Loucy (cell line): ENCODE results near the gene SEC22C.

Experiments
- H2AFZ ChIP-seq: fragments of 200-600 bp; sonication (generic); 2 replicates; pipeline ENCODE4 v1.6.0; 2016; ENCODE audit warnings: antibody characterized with exemption, mild to moderate bottlenecking, low read length, moderate library complexity
- H3F3A ChIP-seq: fragments of 200-600 bp; 2 replicates; pipeline ENCODE4 v1.6.0; 2016; ENCODE audit warnings: antibody characterized with exemption, low read depth, mild to moderate bottlenecking
- H3K27me3 ChIP-seq: fragments of 200-600 bp; sonication (generic); 2 replicates; pipeline ENCODE4 v1.6.1; 2014; ENCODE audit warnings: low read length, mild to moderate bottlenecking; ENCODE audit not compliant: insufficient read depth, poor library complexity, severe bottlenecking
- H3K36me3 ChIP-seq: fragments of 200-600 bp; sonication (generic); 2 replicates; pipeline ENCODE4 v1.6.1; 2016; ENCODE audit warnings: low read length; ENCODE audit not compliant: insufficient read depth
- H3K4me1 ChIP-seq: fragments of 200-600 bp; sonication (generic); 2 replicates; pipeline ENCODE4 v1.5.1; 2014; ENCODE audit warnings: low read length, mild to moderate bottlenecking; ENCODE audit not compliant: insufficient read depth, poor library complexity, severe bottlenecking
- H3K4me2 ChIP-seq: fragments of 200-600 bp; sonication (generic); 2 replicates; pipeline ENCODE4 v1.6.0; 2014; ENCODE audit warnings: antibody characterized with exemption, low read length, low read depth, mild to moderate bottlenecking; ENCODE audit not compliant: poor library complexity, severe bottlenecking
- H3K4me3 ChIP-seq: fragments of 200-600 bp; sonication (generic); 2 replicates; pipeline ENCODE4 v1.5.1; 2014; ENCODE audit warnings: low read length, mild to moderate bottlenecking, mixed read lengths; ENCODE audit not compliant: poor library complexity, severe bottlenecking
- H3K79me2 ChIP-seq: fragments of 200-600 bp; sonication (generic); 2 replicates; pipeline ENCODE4 v1.6.1; 2014; ENCODE audit warnings: low read length; ENCODE audit not compliant: insufficient read depth
- H3K9ac ChIP-seq: fragments of 200-600 bp; sonication (generic); 2 replicates; pipeline ENCODE4 v1.6.0; 2014; ENCODE audit warnings: mild to moderate bottlenecking, low read depth, low read length, moderate library complexity; ENCODE audit not compliant: poor library complexity, severe bottlenecking
- H3K9me2 ChIP-seq: fragments of 200-600 bp; sonication (generic); replicated peaks from 2 replicates; pipeline ENCODE4 v1.6.1; 2016; ENCODE audit warnings: low read depth, low read length, mixed read lengths
- H3K9me3 ChIP-seq: fragments of 200-600 bp; sonication (generic); 2 replicates; pipeline ENCODE4 v1.6.1; 2014; ENCODE audit warnings: mild to moderate bottlenecking, antibody characterized with exemption, low read length, low read depth; ENCODE audit not compliant: insufficient read depth
- H4K20me1 ChIP-seq: fragments of 200-600 bp; sonication (generic); 2 replicates; pipeline ENCODE4 v1.6.0; 2014; ENCODE audit warnings: antibody characterized with exemption, low read length, mild to moderate bottlenecking; ENCODE audit not compliant: insufficient read depth, poor library complexity, severe bottlenecking
- EZH2phosphoT487 ChIP-seq: fragments of 200-600 bp; IDR thresholded peaks from 2 replicates; pipeline ENCODE4 v1.6.1; 2018; ENCODE audit warnings: antibody characterized with exemption, mild to moderate bottlenecking, moderate library complexity, borderline replicate concordance
- TF ChIP-seq, protein P1 (sequence below): fragments of 200-600 bp; sonication (generic); conservative IDR thresholded peaks from 2 replicates; pipeline ENCODE4 v1.5.1; 2014; ENCODE audit warnings: mild to moderate bottlenecking, antibody characterized with exemption, low read length

The SEC22C gene

DNA sequence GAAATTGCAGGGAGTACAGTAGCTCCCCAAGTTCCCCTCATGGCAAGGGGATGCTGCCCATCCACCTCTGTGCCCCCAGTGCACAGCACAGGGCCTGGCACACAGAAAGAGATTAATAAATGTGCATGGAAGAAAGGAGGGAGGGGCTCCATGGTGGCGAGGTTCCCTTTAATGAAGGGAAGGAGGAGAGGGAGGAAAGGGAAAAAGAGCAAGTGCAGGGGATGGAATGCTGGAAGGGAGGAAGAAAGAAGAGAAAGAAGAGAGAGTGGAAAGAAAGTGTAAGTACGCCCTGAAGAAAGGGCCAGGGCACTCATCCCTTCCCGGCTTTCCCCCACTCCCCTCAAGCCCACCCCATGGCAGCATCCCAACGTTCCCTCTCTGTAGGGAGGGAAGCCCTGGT is 80.9 kb downstream of the SEC22C start:
- Histone ChIP-seq H3K79me2 (no peaks in the 10 kb centered on the region), H3K9me2 (no peaks in the 10 kb centered on the region), H3K4me3 (no peak overlapping the region), H3K9me3 (no peaks in the 10 kb centered on the region), H3K9ac (no peak overlapping the region), H3F3A (no peaks in the 10 kb centered on the region), H4K20me1 (no peaks in the 10 kb centered on the region), H3K4me2 (no peak overlapping the region), H2AFZ (no peak overlapping the region), H3K27me3 (peaks cover 8% of the 10 kb centered on the region), H3K36me3 (no peaks in the 10 kb centered on the region), H3K4me1 (no peaks in the 10 kb centered on the region)
- TF ChIP-seq EZH2phosphoT487: no peak
- TF ChIP-seq, protein P1, sequence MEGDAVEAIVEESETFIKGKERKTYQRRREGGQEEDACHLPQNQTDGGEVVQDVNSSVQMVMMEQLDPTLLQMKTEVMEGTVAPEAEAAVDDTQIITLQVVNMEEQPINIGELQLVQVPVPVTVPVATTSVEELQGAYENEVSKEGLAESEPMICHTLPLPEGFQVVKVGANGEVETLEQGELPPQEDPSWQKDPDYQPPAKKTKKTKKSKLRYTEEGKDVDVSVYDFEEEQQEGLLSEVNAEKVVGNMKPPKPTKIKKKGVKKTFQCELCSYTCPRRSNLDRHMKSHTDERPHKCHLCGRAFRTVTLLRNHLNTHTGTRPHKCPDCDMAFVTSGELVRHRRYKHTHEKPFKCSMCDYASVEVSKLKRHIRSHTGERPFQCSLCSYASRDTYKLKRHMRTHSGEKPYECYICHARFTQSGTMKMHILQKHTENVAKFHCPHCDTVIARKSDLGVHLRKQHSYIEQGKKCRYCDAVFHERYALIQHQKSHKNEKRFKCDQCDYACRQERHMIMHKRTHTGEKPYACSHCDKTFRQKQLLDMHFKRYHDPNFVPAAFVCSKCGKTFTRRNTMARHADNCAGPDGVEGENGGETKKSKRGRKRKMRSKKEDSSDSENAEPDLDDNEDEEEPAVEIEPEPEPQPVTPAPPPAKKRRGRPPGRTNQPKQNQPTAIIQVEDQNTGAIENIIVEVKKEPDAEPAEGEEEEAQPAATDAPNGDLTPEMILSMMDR: no peak

DNA sequence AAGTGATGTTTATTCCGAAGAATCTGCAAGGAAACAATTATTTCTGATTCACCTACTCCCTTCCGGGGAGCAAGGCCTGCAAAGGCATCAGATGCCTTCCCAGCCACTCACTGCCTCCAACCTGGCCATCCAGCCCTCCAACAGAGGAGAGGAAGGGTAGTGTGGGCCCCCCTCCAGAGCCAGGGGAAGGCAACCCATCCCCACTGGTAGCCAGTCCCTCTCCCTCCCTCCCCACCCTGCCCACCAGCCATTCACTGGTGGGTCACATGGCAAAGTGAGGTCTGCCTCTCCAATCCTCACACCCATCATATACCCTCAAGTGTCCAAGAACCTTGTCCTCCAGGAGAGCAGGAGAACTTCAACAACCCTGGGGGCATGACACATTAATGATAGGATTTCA is 81.7 kb downstream of the SEC22C start:
- H3F3A ChIP-seq: no peaks in the 10 kb centered on the region
- H2AFZ ChIP-seq: no peak overlapping the region
- no peak for TF ChIP-seq EZH2phosphoT487
- TF ChIP-seq, protein P1: no peak
- no peaks in the 10 kb centered on the region for H3K9me2 ChIP-seq
- H3K4me1 ChIP-seq: no peaks in the 10 kb centered on the region
- H3K4me2 ChIP-seq: no peak overlapping the region
- no peak overlapping the region for H3K4me3 ChIP-seq
- no peak overlapping the region for H3K9ac ChIP-seq
- no peaks in the 10 kb centered on the region for H3K36me3 ChIP-seq
- H3K9me3 ChIP-seq: no peaks in the 10 kb centered on the region
- peaks cover 8% of the 10 kb centered on the region for H3K27me3 ChIP-seq
- H3K79me2 ChIP-seq: no peaks in the 10 kb centered on the region
- H4K20me1 ChIP-seq: no peaks in the 10 kb centered on the region

DNA sequence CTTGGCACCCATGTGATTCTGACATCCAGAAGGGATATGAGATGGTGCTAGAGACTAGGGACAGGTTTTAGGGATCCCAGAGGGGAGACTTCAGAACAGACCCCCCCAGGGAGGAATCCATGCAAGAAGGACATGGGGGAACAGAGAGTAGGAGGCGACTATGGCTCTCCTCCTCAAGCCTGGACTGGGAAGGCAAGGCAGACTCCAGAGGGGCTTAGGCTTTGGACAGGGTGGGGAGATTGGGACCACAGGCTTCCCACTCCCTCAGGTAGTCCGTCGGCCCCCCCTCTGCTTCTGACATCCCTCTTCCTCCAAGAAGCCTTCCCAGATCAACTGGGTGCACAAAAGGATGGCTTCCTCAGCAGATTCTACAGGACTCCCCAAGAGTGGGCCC is 82.3 kb downstream of the SEC22C start:
- Histone ChIP-seq H3K36me3 (no peaks in the 10 kb centered on the region), H3K9me2 (no peaks in the 10 kb centered on the region), H3K4me3 (no peak overlapping the region), H3K4me1 (no peaks in the 10 kb centered on the region), H4K20me1 (no peaks in the 10 kb centered on the region), H3K27me3 (peaks cover 8% of the 10 kb centered on the region), H3K79me2 (no peaks in the 10 kb centered on the region), H2AFZ (no peak overlapping the region), H3F3A (no peaks in the 10 kb centered on the region), H3K9ac (no peak overlapping the region), H3K9me3 (no peaks in the 10 kb centered on the region), H3K4me2 (no peak overlapping the region)
- no peak for TF ChIP-seq EZH2phosphoT487
- TF ChIP-seq, protein P1: no peak
